ENCODE measurements around the gene PNCK. TPM values are rescaled to one million over a fixed set of nuclear protein-coding genes. Genes with fewer than 3 reads are reported as not detected.
A peak's percentile ranks its signal among the peaks of the same experiment; 100 is the strongest.

Gene PNCK
- total RNA-seq, 1 experiment from 2014 or later = 26.8 TPM

GRCh38 chrX:153641627-153642026 is 32.0 kb downstream of the PNCK start:
- Histone ChIP-seq H3K27ac (ENCODE audit: insufficient read length, low read depth, low read length) (no peak overlapping the region), H4K91ac (ENCODE audit: insufficient read length, low read depth, low read length) (no peak overlapping the region), H3T11ph (ENCODE audit: low read length) (no peak overlapping the region), H3K9me3 (ENCODE audit: control insufficient read depth, low read depth, low read length) (peaks cover 36% of the 10 kb centered on the region), H2BK20ac (ENCODE audit: low read depth, low read length, poor library complexity, severe bottlenecking) (no peak overlapping the region), H3K4ac (ENCODE audit: low read depth, low read length) (no peak overlapping the region), H3K4me1 (ENCODE audit: insufficient read depth, low read length) (no peaks in the 10 kb centered on the region; the same call in 1 of the 2 replicates), H2BK15ac (ENCODE audit: low read depth, low read length) (no peak overlapping the region), H3K9ac (ENCODE audit: extremely low read depth, insufficient read length, low read length) (no peak overlapping the region), H4K20me1 (ENCODE audit: control insufficient read depth, insufficient read depth, insufficient read length) (peaks cover 2% of the 10 kb centered on the region), H3K27me3 (ENCODE audit: insufficient read depth, low read length) (peaks cover 41% of the 10 kb centered on the region), H3K79me1 (ENCODE audit: insufficient read depth, low read depth, low read length, poor library complexity, severe bottlenecking) (no peaks in the 10 kb centered on the region), H2BK12ac (ENCODE audit: insufficient read length, low read depth, low read length) (no peak overlapping the region), H3K79me2 (ENCODE audit: insufficient read depth, low read length) (no peaks in the 10 kb centered on the region), H3K23ac (ENCODE audit: insufficient read length, low read depth, low read length) (no peak overlapping the region), H2BK120ac (ENCODE audit: low read depth, low read length, poor library complexity, severe bottlenecking) (no peak overlapping the region), H3K23me2 (ENCODE audit: insufficient read length, low read depth, low read length, poor library complexity, severe bottlenecking) (peaks cover 11% of the 10 kb centered on the region), H3K14ac (ENCODE audit: insufficient read depth, low read length) (no peak overlapping the region), H3K4me2 (ENCODE audit: insufficient read depth, insufficient read length, low read length) (peak overlapping the region; percentile 42), H4K8ac (replicated peaks; ENCODE audit: insufficient read length, low read depth, low read length) (no peak overlapping the region), H2BK5ac (ENCODE audit: insufficient read length, low read length) (no peak overlapping the region), H4K5ac (ENCODE audit: insufficient read length, low read depth, low read length) (no peak overlapping the region), H3K56ac (ENCODE audit: insufficient read length, low read depth, low read length) (no peak overlapping the region), H2AFZ (ENCODE audit: low read length) (no peak overlapping the region), H3K18ac (ENCODE audit: insufficient read length, low read depth, low read length) (no peak overlapping the region), H2AK5ac (ENCODE audit: insufficient read length, low read length) (no peak overlapping the region)
- no peak for TF ChIP-seq CTCF (conservative IDR thresholded peaks at IDR 0.05)
- Mint-ChIP-seq H3K27ac (no peak overlapping the region; a peak in 1 of 7 replicates), H3K27me3 (ENCODE audit: low read depth) (peaks cover 70% of the 10 kb centered on the region), H3K9me3 (peaks cover 44 to 76% of the 10 kb centered on the region in 2 experiments), H3K4me3 (peak overlapping the region; percentile 1 to 66; a peak in 4 of 5 replicates), H3K4me1 (peaks cover 8 to 12% of the 10 kb centered on the region in 2 experiments), H3K36me3 (ENCODE audit: insufficient read depth in 1 of 3, low read depth in 3 of 3) (peaks cover 0 to 7% (median 2%) of the 10 kb centered on the region in 3 experiments; a peak in 3 of 7 replicates)
- peak; percentile 30 for DNase-seq
- no CpG with 5 or more reads among the region's 8 CpGs for WGBS (ENCODE audit: extremely low coverage, insufficient read length, low lambda C conversion rate)
